Measurements from ENCODE around the gene DDX51.

The DDX51 gene

GRCh38 chr12:132170094-132170636 lies 26.0 kb upstream of the DDX51 start:
- intact Hi-C loops (cut with DNase I), result no loop called here
- DNase-seq, result peak in 2 of 42 donors; percentile 1 to 3

- intact Hi-C loops (cut with DNase I), result no loop called here
These were observed 25.3 kb upstream of the DDX51 start for GRCh38 chr12:132169376-132169775.

DNA sequence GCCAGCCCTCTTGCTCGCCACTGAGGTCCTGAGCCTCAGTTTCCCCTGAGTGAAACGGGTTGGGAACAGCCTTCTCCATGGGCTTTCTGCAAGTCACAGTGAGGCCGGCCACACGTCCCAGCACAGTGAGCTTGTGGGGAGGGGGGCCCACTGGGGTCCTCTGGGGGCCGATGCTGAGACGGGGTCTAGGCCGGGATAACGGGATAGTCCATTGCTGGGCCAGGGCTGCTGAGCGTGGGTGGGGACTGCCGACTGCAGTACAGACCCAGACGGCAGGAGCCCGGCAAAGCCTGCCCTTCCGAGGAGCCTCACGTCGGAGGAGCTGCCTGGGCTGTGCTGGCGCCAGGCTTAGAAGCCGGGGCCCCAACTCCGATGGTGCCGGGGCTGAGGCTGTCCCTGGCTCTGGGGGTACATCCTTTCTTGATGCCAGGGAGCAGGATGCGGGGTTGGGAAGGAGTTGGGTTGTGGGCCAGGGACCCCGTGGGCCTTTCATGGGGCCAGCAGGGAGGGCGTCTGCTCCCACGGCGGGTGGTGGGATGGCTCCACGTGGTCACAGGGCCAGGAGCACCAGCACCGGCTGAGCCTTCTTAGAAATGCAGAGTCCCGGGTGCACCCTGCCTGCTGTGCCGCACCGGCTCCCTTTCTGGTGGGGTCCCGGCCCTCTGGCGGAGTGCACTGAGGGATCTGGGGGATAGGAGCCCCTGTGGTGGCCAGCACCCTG lies 24.4 kb upstream of the DDX51 start:
- intact Hi-C loops (cut with DNase I), result no loop called here
- DNase-seq, result peak in 2 of 42 donors; percentile 2 to 5

More at GRCh38 chr12:132169376-132169775, 25.3 kb upstream of the DDX51 start:
- peak in 3 of 42 donors; percentile 1 to 6 (median 2) for DNase-seq

- DNase-seq, result peak in 5 of 42 donors; percentile 1 to 4 (median 1)
- intact Hi-C loops (cut with DNase I), result no loop called here
These were observed 23.6 kb upstream of the DDX51 start for GRCh38 chr12:132167611-132168310.

DNA sequence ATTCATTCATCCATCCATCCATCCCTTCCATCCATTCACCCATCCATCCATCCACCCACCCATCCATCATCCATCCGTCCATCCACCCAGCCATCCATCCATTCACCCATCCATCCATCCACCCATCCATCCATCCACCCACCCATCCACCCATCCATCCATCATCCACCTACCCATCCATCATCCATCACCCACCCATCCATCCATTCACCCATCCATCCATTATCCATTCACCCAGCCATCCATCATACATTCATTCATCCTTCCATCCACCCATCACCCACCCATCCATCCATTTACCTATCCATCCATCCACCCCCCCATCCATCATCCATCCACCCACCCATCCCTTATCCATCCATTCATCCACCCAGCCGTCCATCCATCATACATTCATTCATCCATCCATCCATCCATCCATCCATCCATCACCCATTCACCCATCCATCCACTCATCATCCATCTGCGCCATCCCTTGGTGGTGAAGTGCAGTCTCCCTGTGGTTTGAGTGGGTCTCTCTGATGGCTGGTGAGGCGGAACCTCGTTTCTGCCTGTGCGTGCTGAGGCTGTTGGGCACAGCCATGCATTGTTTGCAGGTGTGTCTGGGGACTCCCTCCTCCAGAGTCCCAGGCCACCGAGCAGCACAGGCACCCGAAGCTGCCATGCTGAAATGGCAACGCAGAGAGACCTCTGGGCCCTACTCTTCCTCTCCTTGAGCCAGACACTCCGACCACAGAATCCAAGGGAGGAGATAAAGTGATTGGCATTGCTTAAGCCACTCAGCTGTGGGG lies 22.9 kb upstream of the DDX51 start:
- intact Hi-C loops (cut with DNase I), result no loop called here
- peak in 3 of 42 donors; percentile 0 to 1 (median 0) for DNase-seq

DNA sequence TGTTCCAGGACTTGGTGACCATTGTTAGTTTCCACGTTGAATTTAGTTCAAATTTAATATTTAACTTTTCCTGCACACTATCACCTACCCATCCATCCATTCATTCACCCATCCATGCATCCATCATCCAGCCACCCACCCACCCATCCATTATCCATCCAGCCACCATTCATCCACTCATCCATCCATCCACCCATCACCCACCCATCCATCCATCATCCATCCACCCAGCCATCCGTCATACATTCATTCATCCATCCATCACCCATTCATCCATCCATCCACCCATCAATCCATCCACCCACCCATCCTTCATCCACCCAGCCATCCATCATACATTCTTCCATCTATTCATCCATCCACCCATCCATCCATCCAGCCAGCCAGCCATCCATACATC lies 22.0 kb upstream of the DDX51 start:
- intact Hi-C loops (cut with DNase I), result no loop called here
- DNase-seq, result peak in 1 of 42 donors; percentile 0

GRCh38 chr12:132165584-132165983 lies 21.5 kb upstream of the DDX51 start:
- intact Hi-C loops (cut with DNase I), result no loop called here
- peak in 1 of 42 donors; percentile 1 for DNase-seq

- no peak for DNase-seq
- intact Hi-C loops (cut with DNase I), result no loop called here
These were observed 20.3 kb upstream of the DDX51 start for GRCh38 chr12:132164426-132164825.

- DNase-seq, result peak in 5 of 42 donors; percentile 1 to 7 (median 3)
- intact Hi-C loops (cut with DNase I), result no loop called here
These were observed 19.8 kb upstream of the DDX51 start for GRCh38 chr12:132163911-132164288.

DNA sequence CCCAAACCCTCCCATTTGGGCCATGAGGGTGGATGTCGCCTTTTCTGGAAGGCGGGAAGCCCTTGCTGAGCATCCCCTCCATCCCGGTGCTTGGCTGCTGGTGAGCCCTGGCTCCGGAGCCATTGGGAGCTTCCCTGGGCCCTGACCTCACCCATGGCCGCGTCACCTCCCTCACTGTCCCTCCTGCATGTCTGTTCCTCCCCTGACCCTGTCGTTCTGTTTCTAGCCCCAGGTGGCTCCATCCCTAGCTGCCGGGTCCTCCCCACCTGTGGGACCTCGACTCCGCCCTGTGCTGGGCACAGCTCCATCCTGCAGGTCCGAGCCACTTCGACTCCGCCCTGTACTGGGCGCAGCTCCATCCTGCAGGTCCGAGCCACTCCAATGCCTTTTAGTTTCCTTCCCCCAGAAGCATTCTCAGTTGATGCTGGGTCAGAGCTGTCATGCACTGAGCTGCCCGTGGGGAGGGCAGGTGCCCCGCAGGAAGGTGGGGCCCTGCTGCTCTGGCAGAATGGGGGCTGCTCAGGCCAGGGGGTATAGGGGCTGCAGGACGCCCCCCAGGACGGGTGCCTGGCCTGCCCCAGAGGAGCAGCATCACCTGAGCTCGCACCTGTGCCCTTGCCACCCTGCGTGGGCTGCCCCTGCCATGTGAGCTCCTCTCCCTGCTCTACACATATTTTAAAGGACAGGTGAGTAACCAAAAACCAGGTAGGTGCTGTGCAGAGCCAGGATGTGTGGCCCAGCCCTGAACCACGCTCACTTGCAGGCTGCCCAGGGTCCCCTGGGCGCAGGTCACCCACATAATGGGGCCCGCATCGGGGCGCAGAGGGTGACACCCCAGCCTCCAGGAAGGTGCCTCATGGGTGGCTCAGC lies 19.2 kb upstream of the DDX51 start:
- peak in 4 of 42 donors; percentile 1 to 5 (median 2) for DNase-seq
- intact Hi-C loops (cut with DNase I), result no loop called here

DNA sequence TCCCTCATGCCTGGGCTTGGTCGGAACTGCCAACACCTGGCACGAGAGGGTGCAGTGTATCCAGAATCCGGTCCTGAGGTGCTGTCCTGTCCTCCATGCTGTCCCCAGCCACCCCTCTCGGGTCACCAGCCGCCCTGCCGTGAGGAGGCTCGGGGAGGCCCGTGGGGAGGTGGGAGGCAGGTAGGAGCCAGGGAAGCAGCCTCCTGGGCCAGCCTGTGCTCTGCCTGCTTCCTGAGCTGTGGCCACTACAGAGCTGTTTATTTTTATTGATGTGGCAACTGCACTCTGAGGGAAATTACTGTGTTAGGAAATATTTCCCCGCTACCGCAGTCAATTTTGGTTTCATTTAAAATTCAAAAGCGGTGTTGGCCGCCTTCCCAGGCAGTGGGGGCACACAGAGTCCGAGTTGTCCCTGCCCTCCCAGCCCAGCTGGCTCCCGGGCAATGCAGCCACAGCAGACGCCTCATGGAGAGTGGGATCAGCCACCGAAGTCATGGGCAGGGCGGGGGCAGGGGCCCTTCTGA lies 18.5 kb upstream of the DDX51 start:
- intact Hi-C loops (cut with DNase I), result no loop called here

DNA sequence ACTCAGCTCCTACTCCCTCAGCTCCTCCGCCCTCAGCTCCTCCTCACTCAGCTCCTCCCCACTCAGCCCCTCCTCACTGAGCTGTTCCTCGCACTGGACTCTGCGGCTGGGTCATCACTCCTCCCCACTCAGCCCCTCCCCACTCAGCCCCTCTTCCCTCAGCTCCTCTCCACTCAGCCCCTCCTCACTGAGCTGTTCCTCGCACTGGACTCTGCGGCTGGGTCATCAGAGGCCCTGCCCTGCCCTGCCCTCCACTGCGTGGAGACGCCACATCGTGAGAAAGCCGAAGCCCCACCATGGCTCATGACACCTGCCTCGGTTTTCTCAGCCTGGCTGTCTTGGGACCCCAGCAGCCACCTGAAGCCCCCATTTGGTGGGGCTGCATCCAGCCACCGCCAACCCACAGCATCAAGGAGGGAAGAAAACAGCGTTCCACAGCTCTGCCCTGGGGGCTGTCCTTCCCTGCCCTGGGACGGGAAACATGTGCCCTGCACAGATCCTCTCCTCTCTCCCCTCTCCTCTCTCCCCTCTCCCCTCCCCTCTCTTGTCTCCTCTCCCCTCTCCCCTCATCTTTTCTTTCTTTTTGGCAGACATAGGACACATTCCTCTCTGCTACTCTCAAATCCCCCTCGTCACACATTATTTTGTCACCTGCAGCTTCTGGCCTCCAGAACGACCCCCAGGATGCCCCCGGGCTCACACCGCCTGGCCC lies 17.8 kb upstream of the DDX51 start:
- DNase-seq, result peak in 2 of 42 donors; percentile 2 to 4
- intact Hi-C loops (cut with DNase I), result no loop called here

More for the DNA sequence above, 18.5 kb upstream of the DDX51 start:
- DNase-seq, result peak in 32 of 42 donors; percentile 24 to 74 (median 49)

- DNase-seq, result peak in 2 of 42 donors; percentile 2 to 3
These were observed 17.1 kb upstream of the DDX51 start for GRCh38 chr12:132161036-132161781.

DNA sequence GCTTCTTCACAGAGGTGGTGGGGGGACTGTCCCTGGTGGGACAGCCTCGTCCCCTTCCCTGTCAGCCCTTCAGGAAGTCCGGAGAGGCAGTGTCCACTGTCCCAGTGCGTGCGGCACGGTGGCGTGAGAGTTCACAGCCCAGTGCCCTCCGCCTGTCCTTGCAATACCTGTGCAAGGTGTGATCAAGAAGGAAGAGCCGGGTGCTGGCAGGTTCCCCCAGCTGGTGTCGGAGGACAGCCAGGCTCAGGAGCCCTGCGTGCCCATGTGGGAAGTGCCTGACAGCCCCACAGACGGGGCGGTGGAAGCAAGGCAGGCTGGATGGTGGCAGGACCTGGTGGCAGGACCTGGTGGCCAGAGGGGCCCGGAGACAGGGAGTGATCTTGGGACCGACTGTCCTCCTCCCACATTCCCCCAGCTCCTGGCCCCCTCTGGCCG lies 16.5 kb upstream of the DDX51 start:
- intact Hi-C loops (cut with DNase I), result no loop called here
- DNase-seq, result peak in 3 of 42 donors; percentile 2 to 4 (median 3)

More at GRCh38 chr12:132161036-132161781, 17.1 kb upstream of the DDX51 start:
- intact Hi-C loops (cut with DNase I), result no loop called here

GRCh38 chr12:132160016-132160415 lies 15.9 kb upstream of the DDX51 start:
- intact Hi-C loops (cut with DNase I), result no loop called here
- DNase-seq, result peak in 3 of 42 donors; percentile 4 to 5 (median 5)

GRCh38 chr12:132159555-132160003 lies 15.5 kb upstream of the DDX51 start:
- intact Hi-C loops (cut with DNase I), result no loop called here
- peak in 2 of 42 donors; percentile 0 to 2 for DNase-seq

Data from head of caudate nucleus (tissue), 42 donors.